Heart left ventricle (tissue), 13 donors: ENCODE results near the gene ORM1.

Experiments used
- POLR2A ChIP-seq, 2 donors: fragments of 450-650 bp; IDR thresholded peaks; one replicate each; pipeline ENCODE4 v1.6.1; 2017; ENCODE audit warnings: antibody characterized with exemption in 2 of 2, mild to moderate bottlenecking in 2 of 2, moderate library complexity in 2 of 2
- TF ChIP-seq, protein P1 (sequence below), 12 donors: fragments of 200-600 bp; sonication (generic) in 4 of 12; IDR thresholded peaks; one replicate each; pipeline versions ENCODE4 v1.5.0 to v1.8.0; 2018 to 2022; ENCODE audit warnings: antibody characterized with exemption in 12 of 12, mild to moderate bottlenecking in 5 of 12
- donor health status: ischemic (EF 13 %, LVEDD 7.1; RV severe dilation, severe dysfunction).
- donor health status: DM: no; HTN: yes; CAD: no.
- donor health status: DM: no; HTN: no; CAD: no.
- donor health status: ischemic (EF 25% LVEDD 6.9; RV normal size, moderate dysfunction).
- donor health status: ischemic (EF 25% LVEDD 5.7; RV mildly dilated, moderate dysfunction).
- donor health status: ischemic (EF 35%, LVEDD 5.7; RV mildly dilated, moderate dysfunction).
- donor health status: nonischemic (EF 11% LVEDD 7.7; RV severe dilation, severe dysfunction).
- donor health status: DM: yes; HTN: yes; CAD: no.
- donor health status: PGD.
- donor health status: ischemic (EF 29% LVEDD 5.4; RV normal size, mild dysfunction).
- donor health status: nonischemic (EF 23%, LVEDD 6.1; RV moderate dilation, normal function).

- TF ChIP-seq, protein P1, sequence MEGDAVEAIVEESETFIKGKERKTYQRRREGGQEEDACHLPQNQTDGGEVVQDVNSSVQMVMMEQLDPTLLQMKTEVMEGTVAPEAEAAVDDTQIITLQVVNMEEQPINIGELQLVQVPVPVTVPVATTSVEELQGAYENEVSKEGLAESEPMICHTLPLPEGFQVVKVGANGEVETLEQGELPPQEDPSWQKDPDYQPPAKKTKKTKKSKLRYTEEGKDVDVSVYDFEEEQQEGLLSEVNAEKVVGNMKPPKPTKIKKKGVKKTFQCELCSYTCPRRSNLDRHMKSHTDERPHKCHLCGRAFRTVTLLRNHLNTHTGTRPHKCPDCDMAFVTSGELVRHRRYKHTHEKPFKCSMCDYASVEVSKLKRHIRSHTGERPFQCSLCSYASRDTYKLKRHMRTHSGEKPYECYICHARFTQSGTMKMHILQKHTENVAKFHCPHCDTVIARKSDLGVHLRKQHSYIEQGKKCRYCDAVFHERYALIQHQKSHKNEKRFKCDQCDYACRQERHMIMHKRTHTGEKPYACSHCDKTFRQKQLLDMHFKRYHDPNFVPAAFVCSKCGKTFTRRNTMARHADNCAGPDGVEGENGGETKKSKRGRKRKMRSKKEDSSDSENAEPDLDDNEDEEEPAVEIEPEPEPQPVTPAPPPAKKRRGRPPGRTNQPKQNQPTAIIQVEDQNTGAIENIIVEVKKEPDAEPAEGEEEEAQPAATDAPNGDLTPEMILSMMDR (IDR thresholded peaks at IDR 0.05) = no peak
- no peak for TF ChIP-seq POLR2A (IDR thresholded peaks at IDR 0.05)
These were observed 42.3 kb downstream of the ORM1 start for GRCh38 chr9:114365194-114365593.
